ENCODE data around the gene AKR7A2.

- TF ChIP-seq CTCF (IDR thresholded peaks at IDR 0.05; ENCODE audit: low read depth, low read length, poor library complexity, severe bottlenecking): no peak
- TF ChIP-seq EZH2phosphoT487 (IDR thresholded peaks at IDR 0.05; ENCODE audit: borderline replicate concordance, low read length): no peak
Measured at GRCh38 chr1:19353596-19353995, 41.7 kb upstream of the AKR7A2 start.

Data from DOHH2 (cell line).